ENCODE measurements around the gene CES3.

- TF ChIP-seq CTCF (IDR thresholded peaks at IDR 0.05; ENCODE audit: insufficient read depth, low read length, poor library complexity, severe bottlenecking) (no peak), EZH2phosphoT487 (conservative IDR thresholded peaks at IDR 0.05; ENCODE audit: low read length) (no peak)
These were observed 18.1 kb upstream of the CES3 start for GRCh38 chr16:66942981-66943380.
